HepG2 (cell line): Measurements from ENCODE around the gene TXNRD2. TPM values are rescaled to one million over a fixed set of nuclear protein-coding genes. Genes with fewer than 3 reads are reported as not detected.

Source experiments
- ATAC-seq: fragments of 200-7000 bp; cut with Tn5 transposase; 3 replicates; pipeline ENCODE4 v1.9.1; 2020; ENCODE audit warnings: mild to moderate bottlenecking, moderate library complexity
- BruUV-seq: library from RNA; stranded (reverse); fragments of 400-500 nt; replicated peaks from 2 replicates; lab custom pipeline; 2021; lab: Mats Ljungman, UMichigan
- CTCF ChIA-PET: fragments of 300-600 bp; formaldehyde crosslinking; extraction: SDS; loops from one replicate; lab custom pipeline; 2021; ENCODE audit warnings: low total read pairs, inconsistent platforms, low intra/inter-chr PET ratio; lab: Yijun Ruan, JAX
- POLR2A ChIA-PET: fragments of 350-600 bp; sonication (Branson Sonifier 250); formaldehyde crosslinking; loops from one replicate; lab custom pipeline; 2020; ENCODE audit warnings: antibody characterized with exemption, inconsistent platforms; lab: Yijun Ruan, JAX
- DNase-seq: peaks from one replicate; pipeline ENCODE4 v3.0.0-alpha.2; 2015; ENCODE audit warnings: low spot score
- FAIRE-seq: peaks from 3 replicates; lab custom pipeline; 2011; peaks lifted over from hg19 to GRCh38; lab: Jason Lieb, UNC
- H2AFZ ChIP-seq: one replicate; pipeline ENCODE4 v1.6.1; 2011; ENCODE audit warnings: low read length, inconsistent platforms
- H3K27ac ChIP-seq: fragments of 300-600 bp; 3 replicates; pipeline ENCODE4 v1.8.0; 2011; ENCODE audit warnings: mixed run types, mild to moderate bottlenecking, mixed read lengths, low read length, inconsistent platforms; ENCODE audit not compliant: insufficient read depth; ENCODE audit errors: extremely low read length
- H3K27me3 ChIP-seq, 2 experiments: fragments of 200-600 bp in 1 of 2; 2 replicates in 1 of 2; 3 replicates in 1 of 2; pipeline versions ENCODE4 v1.6.0 to v1.8.0; 2011; ENCODE audit warnings: low read length in 2 of 2, mild to moderate bottlenecking in 2 of 2, moderate library complexity in 2 of 2, inconsistent platforms in 1 of 2; ENCODE audit not compliant: insufficient read depth in 2 of 2, control insufficient read depth in 1 of 2
- H3K36me3 ChIP-seq, 2 experiments: fragments of 200-600 bp in 1 of 2; replicated peaks in 1 of 2; 2 replicates in 1 of 2; 3 replicates in 1 of 2; pipeline versions ENCODE4 v1.5.1 to v1.8.0; 2011; ENCODE audit warnings: low read length in 2 of 2, inconsistent platforms in 1 of 2; ENCODE audit not compliant: insufficient read depth in 2 of 2, control insufficient read depth in 1 of 2
- H3K4me1 ChIP-seq: 2 replicates; pipeline ENCODE4 v1.5.1; 2012; ENCODE audit warnings: low read length, inconsistent platforms; ENCODE audit not compliant: insufficient read depth
- H3K4me2 ChIP-seq: 2 replicates; pipeline ENCODE4 v1.6.0; 2011; ENCODE audit warnings: low read depth, low read length, inconsistent platforms
- H3K4me3 ChIP-seq, 3 experiments: fragments of 200-600 bp in 1 of 3; sonication (generic), shearing (Covaris generic) in 1 of 3; replicated peaks in 1 of 3; 2 replicates each; pipeline ENCODE4 v1.5.1; 2011 to 2016; ENCODE audit warnings: low read length in 3 of 3, inconsistent platforms in 2 of 3, low read depth in 2 of 3, mild to moderate bottlenecking in 2 of 3, control low read depth in 1 of 3, mixed read lengths in 1 of 3; ENCODE audit not compliant: insufficient read depth in 1 of 3
- H3K79me2 ChIP-seq: one replicate; pipeline ENCODE4 v1.6.1; 2011; ENCODE audit warnings: low read length, inconsistent platforms; ENCODE audit not compliant: insufficient read depth
- H3K9ac ChIP-seq: 2 replicates; pipeline ENCODE4 v1.6.0; 2011; ENCODE audit warnings: mild to moderate bottlenecking, low read depth, low read length, inconsistent platforms; ENCODE audit not compliant: insufficient read depth
- H3K9me3 ChIP-seq: 2 replicates; pipeline ENCODE4 v1.5.1; 2012; ENCODE audit warnings: mild to moderate bottlenecking, low read length
- H4K20me1 ChIP-seq: 2 replicates; pipeline ENCODE4 v1.6.0; 2011; ENCODE audit warnings: inconsistent platforms, mild to moderate bottlenecking, low read length, moderate library complexity; ENCODE audit not compliant: insufficient read depth
- FOXP1 ChIP-seq, 2 experiments: fragments of 450-650 bp in 1 of 2; IDR thresholded peaks; 2 replicates each; pipeline ENCODE4 v1.6.1; 2017 to 2018; ENCODE audit warnings: antibody characterized with exemption in 1 of 2
- ISL2 ChIP-seq: sonication (generic); formaldehyde crosslinking; IDR thresholded peaks from 2 replicates; pipeline ENCODE4 v1.5.0; 2020; ENCODE audit warnings: missing genetic modification reagents
- MXI1 ChIP-seq: IDR thresholded peaks from 3 replicates; pipeline ENCODE4 v1.6.1; 2012; ENCODE audit warnings: low read depth, low read length, inconsistent platforms, borderline replicate concordance
- PITX1 ChIP-seq: sonication (generic); formaldehyde crosslinking; IDR thresholded peaks from 2 replicates; pipeline ENCODE4 v1.5.1; 2020; ENCODE audit warnings: mild to moderate bottlenecking, missing genetic modification reagents
- SP5 ChIP-seq: IDR thresholded peaks from 2 replicates; pipeline ENCODE4 v1.6.1; 2016; ENCODE audit warnings: low read depth, borderline replicate concordance
- ZFP90 ChIP-seq: sonication (generic); formaldehyde crosslinking; IDR thresholded peaks from 2 replicates; pipeline ENCODE4 v1.8.0; 2022; ENCODE audit warnings: missing genetic modification reagents, mild to moderate bottlenecking, inconsistent platforms, borderline replicate concordance
- ZNF333 ChIP-seq: sonication (generic); formaldehyde crosslinking; IDR thresholded peaks from 2 replicates; pipeline ENCODE4 v1.4.0; 2020; ENCODE audit warnings: mild to moderate bottlenecking, missing genetic modification reagents, borderline replicate concordance
- ZNF557 ChIP-seq: sonication (generic); formaldehyde crosslinking; IDR thresholded peaks from 2 replicates; pipeline ENCODE4 v1.4.0; 2020; ENCODE audit warnings: missing genetic modification reagents
- ZNF749 ChIP-seq: sonication (generic); formaldehyde crosslinking; IDR thresholded peaks from 2 replicates; pipeline ENCODE4 v1.8.0; 2022; ENCODE audit warnings: mild to moderate bottlenecking, missing genetic modification reagents, moderate library complexity, borderline replicate concordance
- WGBS: methylation state at CpG from one replicate; pipeline ENCODE4 v1.1.6; 2017; ENCODE audit warnings: low lambda C conversion rate; 5-methylcytosine and 5-hydroxymethylcytosine counted together
- in situ Hi-C: cut with HindIII; loops from 2 replicates; pipeline ENCODE4 v1.10.0; 2017; ENCODE audit warnings: low pct_unique_long_range_greater_than_20kb; ENCODE audit not compliant: extremely low pct_ligation_motif_present
- intact Hi-C: fragments of 100-400 bp; cut with micrococcal nuclease; formaldehyde crosslinking; loops from one replicate; pipeline ENCODE4 v1.10.0; 2022; ENCODE audit not compliant: unreplicated experiment
- polyA plus RNA-seq, 8 experiments: library from polyadenylated mRNA; depleted of rRNA in 3 of 8; stranded (reverse) in 7 of 8; unstranded in 1 of 8; fragments of >200 nt; fragmentation: Illumina TruSeq in 4 of 8; extraction: Trizol in 4 of 8; gene quantifications; 2 replicates each; pipeline versions ENCODE4 v1.2.1 to v1.2.3, GENCODE V29; 2011 to 2016; ENCODE audit warnings: low read depth in 4 of 8, missing spikeins in 1 of 8, mixed read lengths in 1 of 8; ENCODE audit not compliant: insufficient read depth in 1 of 8
- total RNA-seq, 5 experiments: library from RNA; depleted of rRNA; stranded (reverse); fragments of >200 nt; fragmentation: Illumina TruSeq; extraction: Trizol; gene quantifications; 2 replicates each; pipeline ENCODE4 v1.2.3, GENCODE V29; 2016; ENCODE audit warnings: low read depth in 1 of 5
- TF ChIP-seq, protein P1 (sequence below): sonication (generic); formaldehyde crosslinking; IDR thresholded peaks from 2 replicates; pipeline ENCODE4 v1.4.0; 2020; ENCODE audit warnings: missing genetic modification reagents
- TF ChIP-seq, protein P2 (sequence below): sonication (generic); formaldehyde crosslinking; conservative IDR thresholded peaks from 2 replicates; pipeline ENCODE4 v1.5.0; 2020; ENCODE audit warnings: missing genetic modification reagents
- TF ChIP-seq, protein P3 (sequence below): fragments of 450-650 bp; IDR thresholded peaks from 2 replicates; pipeline ENCODE4 v1.6.1; 2017

Gene TXNRD2
- total and polyA plus RNA-seq, 2 of the 13 experiments (the other 11 are each of a cell fraction or from before 2014, with no cell fraction given), result 17.5 to 18.6 TPM

DNA sequence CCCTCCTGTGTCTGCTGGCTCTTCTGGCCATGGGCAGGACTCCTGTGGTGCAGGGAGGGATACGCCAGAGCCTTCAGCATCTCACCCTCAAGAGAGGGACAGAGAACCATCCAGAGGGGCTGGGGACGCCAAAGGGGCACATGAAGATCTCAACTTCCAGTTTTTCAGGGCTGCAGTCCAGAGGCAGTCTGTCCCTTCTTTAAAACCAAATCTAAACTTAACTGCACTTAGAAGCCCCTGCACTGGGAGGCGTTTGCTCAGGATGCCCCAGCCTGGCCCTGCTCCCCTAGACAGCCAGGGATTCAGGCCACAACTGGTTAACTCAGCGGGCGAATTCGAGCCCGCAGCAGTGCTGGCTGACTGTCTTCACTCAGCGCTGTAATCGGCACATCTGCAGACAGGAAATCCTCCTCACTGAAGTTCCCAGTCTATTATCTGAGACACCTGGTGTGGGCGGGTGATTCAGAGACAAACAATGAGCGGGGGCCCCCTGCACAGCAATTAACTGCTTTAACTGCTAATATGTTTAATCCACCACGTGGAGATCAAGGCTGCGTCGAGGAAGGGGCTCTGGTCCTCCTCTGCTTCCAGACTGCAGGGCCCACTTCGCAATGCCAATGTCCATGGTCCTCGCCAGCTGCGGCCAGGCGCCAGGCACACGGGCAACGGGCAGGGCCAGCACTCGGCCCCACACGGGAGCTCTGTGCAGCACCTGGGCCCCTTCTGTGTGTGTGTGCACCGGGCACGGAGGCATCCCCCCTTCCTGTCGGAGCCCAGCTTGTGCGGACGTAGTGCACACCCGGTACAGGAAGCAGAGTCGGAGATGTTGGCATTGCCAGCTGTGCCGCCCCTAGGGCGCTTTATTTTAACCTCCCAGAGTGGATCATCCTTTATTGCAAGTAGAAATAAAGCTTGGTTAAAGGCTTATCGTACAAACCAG, 50.0 kb downstream of the TXNRD2 start:
- Histone ChIP-seq H3K9me3 (no peaks in the 10 kb centered on the region), H3K4me2 (peak overlapping the region; percentile 42), H2AFZ (no peak overlapping the region), H3K4me3 (no peak overlapping the region; a peak in 1 of 6 replicates), H3K4me1 (peaks cover 27% of the 10 kb centered on the region), H3K79me2 (no peaks in the 10 kb centered on the region), H4K20me1 (no peaks in the 10 kb centered on the region), H3K9ac (peak overlapping the region; percentile 14), H3K27ac (peak overlapping the region; percentile 66), H3K36me3 (peaks cover 2 to 7% of the 10 kb centered on the region in 2 experiments; a peak in 3 of 5 replicates), H3K27me3 (no peaks in the 10 kb centered on the region)
- POLR2A ChIA-PET, result interaction anchor here (0.6 to 1.9 kb wide), 5 partner anchors 10 to 187 kb away, joined by 3 to 10 read pairs (median 6); partner anchors contain the start of genes GNB1L and RTL10
- CTCF ChIA-PET, result no interaction called here
- WGBS, result 18% methylated on average over 9 of the region's 32 CpGs
- BruUV-seq, result no TSS peak
- peak; percentile 71 for DNase-seq
- ATAC-seq, result peak; percentile 70
- in situ Hi-C loops, result no loop called here
- FAIRE-seq, result peak; percentile 79
- intact Hi-C loops, result loop anchor here (5.0 kb wide), 1 partner anchor 69 kb away; no protein-coding TSS in a partner anchor
- TF ChIP-seq PITX1 (CRISPR knock-in tag) (peak; percentile 23; the same call in 1 of the 2 replicates), FOXP1 (IDR thresholded peaks at IDR 0.05) (no peak), FOXP1 (CRISPR knock-in tag; IDR thresholded peaks at IDR 0.05) (peak; percentile 10; the same call in 1 of the 2 replicates), ISL2 (CRISPR knock-in tag) (0 out of 2 replicates have a peak, but pooled peaks have one; percentile 1), ZNF749 (CRISPR knock-in tag) (peak; percentile 3; the same call in 1 of the 2 replicates), MXI1 (0 out of 3 replicates have a peak, but pooled peaks have one; percentile 8), ZFP90 (CRISPR knock-in tag) (peak; percentile 6; the same call in 1 of the 2 replicates), SP5 (CRISPR knock-in tag) (peak; percentile 74; the same call in 1 of the 2 replicates), ZNF557 (CRISPR knock-in tag) (0 out of 2 replicates have a peak, but pooled peaks have one; percentile 51), ZNF333 (CRISPR knock-in tag) (no peak)
- TF ChIP-seq, protein P1, sequence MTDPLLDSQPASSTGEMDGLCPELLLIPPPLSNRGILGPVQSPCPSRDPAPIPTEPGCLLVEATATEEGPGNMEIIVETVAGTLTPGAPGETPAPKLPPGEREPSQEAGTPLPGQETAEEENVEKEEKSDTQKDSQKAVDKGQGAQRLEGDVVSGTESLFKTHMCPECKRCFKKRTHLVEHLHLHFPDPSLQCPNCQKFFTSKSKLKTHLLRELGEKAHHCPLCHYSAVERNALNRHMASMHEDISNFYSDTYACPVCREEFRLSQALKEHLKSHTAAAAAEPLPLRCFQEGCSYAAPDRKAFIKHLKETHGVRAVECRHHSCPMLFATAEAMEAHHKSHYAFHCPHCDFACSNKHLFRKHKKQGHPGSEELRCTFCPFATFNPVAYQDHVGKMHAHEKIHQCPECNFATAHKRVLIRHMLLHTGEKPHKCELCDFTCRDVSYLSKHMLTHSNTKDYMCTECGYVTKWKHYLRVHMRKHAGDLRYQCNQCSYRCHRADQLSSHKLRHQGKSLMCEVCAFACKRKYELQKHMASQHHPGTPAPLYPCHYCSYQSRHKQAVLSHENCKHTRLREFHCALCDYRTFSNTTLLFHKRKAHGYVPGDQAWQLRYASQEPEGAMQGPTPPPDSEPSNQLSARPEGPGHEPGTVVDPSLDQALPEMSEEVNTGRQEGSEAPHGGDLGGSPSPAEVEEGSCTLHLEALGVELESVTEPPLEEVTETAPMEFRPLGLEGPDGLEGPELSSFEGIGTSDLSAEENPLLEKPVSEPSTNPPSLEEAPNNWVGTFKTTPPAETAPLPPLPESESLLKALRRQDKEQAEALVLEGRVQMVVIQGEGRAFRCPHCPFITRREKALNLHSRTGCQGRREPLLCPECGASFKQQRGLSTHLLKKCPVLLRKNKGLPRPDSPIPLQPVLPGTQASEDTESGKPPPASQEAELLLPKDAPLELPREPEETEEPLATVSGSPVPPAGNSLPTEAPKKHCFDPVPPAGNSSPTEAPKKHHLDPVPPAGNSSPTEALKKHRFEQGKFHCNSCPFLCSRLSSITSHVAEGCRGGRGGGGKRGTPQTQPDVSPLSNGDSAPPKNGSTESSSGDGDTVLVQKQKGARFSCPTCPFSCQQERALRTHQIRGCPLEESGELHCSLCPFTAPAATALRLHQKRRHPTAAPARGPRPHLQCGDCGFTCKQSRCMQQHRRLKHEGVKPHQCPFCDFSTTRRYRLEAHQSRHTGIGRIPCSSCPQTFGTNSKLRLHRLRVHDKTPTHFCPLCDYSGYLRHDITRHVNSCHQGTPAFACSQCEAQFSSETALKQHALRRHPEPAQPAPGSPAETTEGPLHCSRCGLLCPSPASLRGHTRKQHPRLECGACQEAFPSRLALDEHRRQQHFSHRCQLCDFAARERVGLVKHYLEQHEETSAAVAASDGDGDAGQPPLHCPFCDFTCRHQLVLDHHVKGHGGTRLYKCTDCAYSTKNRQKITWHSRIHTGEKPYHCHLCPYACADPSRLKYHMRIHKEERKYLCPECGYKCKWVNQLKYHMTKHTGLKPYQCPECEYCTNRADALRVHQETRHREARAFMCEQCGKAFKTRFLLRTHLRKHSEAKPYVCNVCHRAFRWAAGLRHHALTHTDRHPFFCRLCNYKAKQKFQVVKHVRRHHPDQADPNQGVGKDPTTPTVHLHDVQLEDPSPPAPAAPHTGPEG, result peak; percentile 34; the same call in 1 of the 2 replicates
- TF ChIP-seq, protein P2, sequence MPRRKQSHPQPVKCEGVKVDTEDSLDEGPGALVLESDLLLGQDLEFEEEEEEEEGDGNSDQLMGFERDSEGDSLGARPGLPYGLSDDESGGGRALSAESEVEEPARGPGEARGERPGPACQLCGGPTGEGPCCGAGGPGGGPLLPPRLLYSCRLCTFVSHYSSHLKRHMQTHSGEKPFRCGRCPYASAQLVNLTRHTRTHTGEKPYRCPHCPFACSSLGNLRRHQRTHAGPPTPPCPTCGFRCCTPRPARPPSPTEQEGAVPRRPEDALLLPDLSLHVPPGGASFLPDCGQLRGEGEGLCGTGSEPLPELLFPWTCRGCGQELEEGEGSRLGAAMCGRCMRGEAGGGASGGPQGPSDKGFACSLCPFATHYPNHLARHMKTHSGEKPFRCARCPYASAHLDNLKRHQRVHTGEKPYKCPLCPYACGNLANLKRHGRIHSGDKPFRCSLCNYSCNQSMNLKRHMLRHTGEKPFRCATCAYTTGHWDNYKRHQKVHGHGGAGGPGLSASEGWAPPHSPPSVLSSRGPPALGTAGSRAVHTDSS (CRISPR knock-in tag), result no peak
- TF ChIP-seq, protein P3, sequence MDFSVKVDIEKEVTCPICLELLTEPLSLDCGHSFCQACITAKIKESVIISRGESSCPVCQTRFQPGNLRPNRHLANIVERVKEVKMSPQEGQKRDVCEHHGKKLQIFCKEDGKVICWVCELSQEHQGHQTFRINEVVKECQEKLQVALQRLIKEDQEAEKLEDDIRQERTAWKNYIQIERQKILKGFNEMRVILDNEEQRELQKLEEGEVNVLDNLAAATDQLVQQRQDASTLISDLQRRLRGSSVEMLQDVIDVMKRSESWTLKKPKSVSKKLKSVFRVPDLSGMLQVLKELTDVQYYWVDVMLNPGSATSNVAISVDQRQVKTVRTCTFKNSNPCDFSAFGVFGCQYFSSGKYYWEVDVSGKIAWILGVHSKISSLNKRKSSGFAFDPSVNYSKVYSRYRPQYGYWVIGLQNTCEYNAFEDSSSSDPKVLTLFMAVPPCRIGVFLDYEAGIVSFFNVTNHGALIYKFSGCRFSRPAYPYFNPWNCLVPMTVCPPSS, result no peak
